Natural killer cell (primary cell): ENCODE results near the gene BMP6. TPM values are rescaled to one million over a fixed set of nuclear protein-coding genes. Genes with fewer than 3 reads are reported as not detected.

Source experiments
- ATAC-seq, 3 donors: fragments of 150-1000 bp in 2 of 3; fragments of 200-7000 bp in 1 of 3; cut with Tn5 transposase; 1 replicate in 1 of 3; 2 replicates in 2 of 3; pipeline ENCODE4 v1.10.0; 2021; ENCODE audit warnings: mild to moderate bottlenecking in 2 of 3, moderate library complexity in 2 of 3
- DNase-seq, 2 donors: peaks; one replicate each; pipeline versions ENCODE4 v3.0.0 to v3.0.0-alpha.2; 2013 to 2021; ENCODE audit warnings: mixed read lengths in 1 of 2
- H3K27ac ChIP-seq: one replicate; pipeline ENCODE4 v1.5.1; 2013; ENCODE audit warnings: mild to moderate bottlenecking, low read length
- H3K27me3 ChIP-seq: one replicate; pipeline ENCODE4 v1.6.1; 2013; ENCODE audit warnings: low read length; ENCODE audit not compliant: control insufficient read depth, insufficient read depth
- H3K36me3 ChIP-seq: one replicate; pipeline ENCODE4 v1.6.1; 2013; ENCODE audit warnings: low read length; ENCODE audit not compliant: control insufficient read depth, insufficient read depth
- H3K4me1 ChIP-seq: one replicate; pipeline ENCODE4 v1.6.1; 2013; ENCODE audit warnings: low read length; ENCODE audit not compliant: control insufficient read depth, insufficient read depth
- H3K4me3 ChIP-seq: one replicate; pipeline ENCODE4 v1.5.1; 2013; ENCODE audit warnings: low read length
- H3K9me3 ChIP-seq: one replicate; pipeline ENCODE4 v1.6.1; 2013; ENCODE audit warnings: low read length; ENCODE audit not compliant: control insufficient read depth, insufficient read depth
- H3K27ac Mint-ChIP-seq, 2 donors: one replicate each; pipeline ENCODE4 v1.8.0; 2022; ENCODE audit warnings: mild to moderate bottlenecking in 2 of 2, mixed read lengths in 2 of 2, moderate library complexity in 1 of 2
- H3K27me3 Mint-ChIP-seq, 2 donors: one replicate each; pipeline ENCODE4 v1.8.0; 2022; ENCODE audit warnings: low read depth in 2 of 2, mixed read lengths in 2 of 2
- H3K36me3 Mint-ChIP-seq: one replicate; pipeline ENCODE4 v1.8.0; 2022; ENCODE audit warnings: mixed read lengths
- H3K4me1 Mint-ChIP-seq, 2 donors: one replicate each; pipeline ENCODE4 v1.8.0; 2022; ENCODE audit warnings: mixed read lengths in 2 of 2
- H3K4me3 Mint-ChIP-seq: one replicate; pipeline ENCODE4 v1.8.0; 2022; ENCODE audit warnings: mild to moderate bottlenecking, moderate library complexity, mixed read lengths
- H3K9me3 Mint-ChIP-seq, 2 donors: one replicate each; pipeline ENCODE4 v1.8.0; 2022; ENCODE audit warnings: mixed read lengths in 2 of 2
- WGBS: methylation state at CpG from one replicate; pipeline ENCODE4 v1.1.7; 2013; ENCODE audit warnings: missing lambda C conversion rate; ENCODE audit not compliant: insufficient coverage; 5-methylcytosine and 5-hydroxymethylcytosine counted together
- intact Hi-C: fragments of 100-400 bp; cut with micrococcal nuclease; formaldehyde crosslinking; loops from one replicate; pipeline ENCODE4 v1.14.2; 2022
- total RNA-seq, 4 donors: library from RNA; stranded (reverse); fragments of 120-200 nt in 1 of 4; gene quantifications; one replicate each; pipeline versions ENCODE4 v1.2.3 to v1.2.4, GENCODE V29; 2013 to 2022
- TF ChIP-seq, protein P1 (sequence below): fragments of 200-600 bp; IDR thresholded peaks from one replicate; pipeline ENCODE4 v1.8.0; 2022; ENCODE audit warnings: antibody characterized with exemption

The BMP6 gene
- total RNA-seq, 3 donors from 2014 or later (not counting 1 experiment from before 2014, with no cell fraction given), result 0.25 to 2.6 (median 0.73) TPM

DNA sequence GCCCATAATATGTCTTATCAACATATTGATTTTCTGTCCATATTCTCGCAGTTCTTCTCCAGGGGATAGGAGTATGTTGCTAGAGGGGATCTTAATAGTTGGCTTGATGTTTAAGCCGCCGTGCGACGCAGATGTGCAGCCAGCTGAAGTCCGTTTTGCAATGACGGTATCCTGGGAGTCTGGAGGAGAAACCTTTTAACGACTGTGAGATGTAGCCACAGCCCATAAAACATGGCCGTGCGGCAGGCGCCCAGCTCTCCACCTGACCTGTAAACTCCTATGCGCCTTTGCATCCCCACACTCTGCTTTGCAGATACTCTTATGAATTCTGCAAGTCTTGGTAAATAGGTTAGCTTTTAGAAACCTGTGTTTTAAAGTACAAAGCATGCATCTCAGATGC, 36.9 kb downstream of the BMP6 start:
- Mint-ChIP-seq H3K27me3 (peaks cover 0 to 4% of the 10 kb centered on the region in 2 donors), H3K27ac (no peak overlapping the region), H3K36me3 (no peaks in the 10 kb centered on the region), H3K4me1 (no peaks in the 10 kb centered on the region), H3K4me3 (no peak overlapping the region), H3K9me3 (no peaks in the 10 kb centered on the region)
- 95% methylated on average over 11 of the region's 12 CpGs for WGBS
- H3K27me3 ChIP-seq, result no peaks in the 10 kb centered on the region
- H3K4me3 ChIP-seq, result no peak overlapping the region
- ATAC-seq (no peak), DNase-seq (no peak)
- H3K9me3 ChIP-seq, result no peaks in the 10 kb centered on the region
- no peaks in the 10 kb centered on the region for H3K4me1 ChIP-seq
- no peaks in the 10 kb centered on the region for H3K36me3 ChIP-seq
- TF ChIP-seq, protein P1, sequence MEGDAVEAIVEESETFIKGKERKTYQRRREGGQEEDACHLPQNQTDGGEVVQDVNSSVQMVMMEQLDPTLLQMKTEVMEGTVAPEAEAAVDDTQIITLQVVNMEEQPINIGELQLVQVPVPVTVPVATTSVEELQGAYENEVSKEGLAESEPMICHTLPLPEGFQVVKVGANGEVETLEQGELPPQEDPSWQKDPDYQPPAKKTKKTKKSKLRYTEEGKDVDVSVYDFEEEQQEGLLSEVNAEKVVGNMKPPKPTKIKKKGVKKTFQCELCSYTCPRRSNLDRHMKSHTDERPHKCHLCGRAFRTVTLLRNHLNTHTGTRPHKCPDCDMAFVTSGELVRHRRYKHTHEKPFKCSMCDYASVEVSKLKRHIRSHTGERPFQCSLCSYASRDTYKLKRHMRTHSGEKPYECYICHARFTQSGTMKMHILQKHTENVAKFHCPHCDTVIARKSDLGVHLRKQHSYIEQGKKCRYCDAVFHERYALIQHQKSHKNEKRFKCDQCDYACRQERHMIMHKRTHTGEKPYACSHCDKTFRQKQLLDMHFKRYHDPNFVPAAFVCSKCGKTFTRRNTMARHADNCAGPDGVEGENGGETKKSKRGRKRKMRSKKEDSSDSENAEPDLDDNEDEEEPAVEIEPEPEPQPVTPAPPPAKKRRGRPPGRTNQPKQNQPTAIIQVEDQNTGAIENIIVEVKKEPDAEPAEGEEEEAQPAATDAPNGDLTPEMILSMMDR, result no peak
- intact Hi-C loops, result no loop called here
- no peak overlapping the region for H3K27ac ChIP-seq

DNA sequence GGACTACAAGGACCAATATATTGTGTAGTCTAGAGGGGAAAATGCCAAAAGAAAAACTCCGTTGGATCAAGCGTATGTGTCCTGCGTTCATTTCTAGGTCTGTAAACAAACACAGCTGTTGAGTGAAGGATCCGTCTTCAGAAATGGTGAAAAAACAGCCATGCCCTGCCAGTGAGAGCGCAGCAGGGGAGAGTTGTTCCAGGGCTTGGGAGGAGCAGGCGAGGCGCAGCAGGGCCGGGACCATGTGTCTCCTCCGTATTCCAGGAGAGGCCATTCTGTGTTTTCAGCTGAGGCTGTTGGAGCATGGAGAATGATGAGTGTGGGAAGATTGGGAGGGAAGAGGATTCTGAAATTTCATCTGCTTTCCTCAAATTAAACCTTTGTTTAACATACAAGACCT, 38.0 kb downstream of the BMP6 start:
- TF ChIP-seq, protein P1, result no peak
- intact Hi-C loops, result no loop called here

DNA sequence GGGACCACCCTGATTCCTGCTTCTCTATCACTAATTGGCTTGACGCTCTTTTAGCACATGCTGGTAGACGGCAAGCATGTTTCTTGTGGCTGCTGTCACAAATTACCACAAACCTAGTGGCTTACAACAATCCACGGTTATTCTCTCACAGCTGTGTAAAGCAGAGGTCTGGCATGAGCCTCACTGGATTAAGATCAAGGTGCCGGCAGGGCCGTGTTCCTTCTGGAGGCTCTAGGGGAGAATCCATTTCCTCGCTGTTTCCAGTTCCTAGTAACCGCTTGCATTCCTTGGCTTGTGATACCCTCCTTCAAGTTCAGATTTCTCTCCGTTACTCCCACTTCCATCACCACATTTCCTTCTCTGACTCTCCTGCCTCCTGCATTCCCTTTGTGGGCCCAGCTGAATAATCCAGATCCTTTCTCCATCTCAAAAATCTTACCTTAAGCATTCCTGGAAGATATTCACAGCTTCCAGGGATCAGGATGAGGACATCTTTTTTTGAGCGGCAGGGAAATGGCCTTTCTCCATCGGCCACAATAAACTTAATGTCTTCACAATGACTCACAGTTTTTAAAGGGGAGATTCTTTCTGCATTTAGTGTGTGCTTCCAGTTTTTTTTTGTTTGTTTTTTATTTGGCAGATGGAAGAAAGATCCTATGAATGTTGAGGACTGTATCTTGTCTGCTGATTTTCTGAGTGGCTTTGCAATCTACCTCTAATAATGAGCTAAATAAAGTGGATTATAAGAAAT, 39.9 kb downstream of the BMP6 start:
- 93% methylated on average over 9 of the region's 10 CpGs for WGBS
- intact Hi-C loops, result no loop called here
- H3K27me3 ChIP-seq, result no peaks in the 10 kb centered on the region
- H3K27ac ChIP-seq, result no peak overlapping the region
- no peak overlapping the region for H3K4me3 Mint-ChIP-seq
- no peaks in the 10 kb centered on the region for H3K36me3 ChIP-seq
- H3K4me1 Mint-ChIP-seq, result no peaks in the 10 kb centered on the region
- ATAC-seq (no peak), DNase-seq (no peak)
- peaks cover 4 to 7% of the 10 kb centered on the region in 2 donors for H3K27me3 Mint-ChIP-seq
- TF ChIP-seq, protein P1, result no peak
- no peaks in the 10 kb centered on the region for H3K36me3 Mint-ChIP-seq
- H3K9me3 ChIP-seq, result no peaks in the 10 kb centered on the region
- no peak overlapping the region for H3K4me3 ChIP-seq
- no peaks in the 10 kb centered on the region for H3K9me3 Mint-ChIP-seq
- H3K4me1 ChIP-seq, result no peaks in the 10 kb centered on the region
- H3K27ac Mint-ChIP-seq, result no peak overlapping the region

More for the DNA sequence above, 38.0 kb downstream of the BMP6 start:
- Histone ChIP-seq H3K36me3 (no peaks in the 10 kb centered on the region), H3K27ac (no peak overlapping the region), H3K4me1 (no peaks in the 10 kb centered on the region), H3K27me3 (no peaks in the 10 kb centered on the region), H3K4me3 (no peak overlapping the region), H3K9me3 (no peaks in the 10 kb centered on the region)
- H3K4me1 Mint-ChIP-seq, result no peaks in the 10 kb centered on the region
- 85% methylated on average over 9 of the region's 9 CpGs for WGBS
- H3K9me3 Mint-ChIP-seq, result no peaks in the 10 kb centered on the region
- no peak for DNase-seq
- H3K4me3 Mint-ChIP-seq, result no peak overlapping the region
- peaks cover 4 to 6% of the 10 kb centered on the region in 2 donors for H3K27me3 Mint-ChIP-seq
- H3K27ac Mint-ChIP-seq, result no peak overlapping the region
- no peaks in the 10 kb centered on the region for H3K36me3 Mint-ChIP-seq
- no peak for ATAC-seq

DNA sequence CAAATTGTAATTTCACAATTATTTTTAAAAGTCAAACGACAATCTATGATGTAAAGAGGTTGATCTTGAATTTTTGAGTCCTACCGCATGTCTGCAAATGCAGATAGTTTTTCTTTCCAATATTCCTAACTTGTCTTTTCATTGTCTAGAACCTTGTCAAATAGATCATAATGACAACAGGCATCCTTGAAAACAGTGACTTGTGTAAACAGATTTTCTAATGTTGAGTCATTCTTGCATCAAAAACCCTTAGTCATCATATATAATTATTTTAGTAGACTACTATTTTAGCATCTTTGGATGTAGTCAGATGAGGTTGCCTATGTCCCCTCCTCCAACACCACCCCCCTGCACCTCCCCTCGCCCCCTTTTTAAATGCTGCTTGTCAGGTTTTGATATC, 43.8 kb downstream of the BMP6 start:
- Mint-ChIP-seq H3K27me3 (peaks cover 2 to 7% of the 10 kb centered on the region in 2 donors), H3K36me3 (no peaks in the 10 kb centered on the region), H3K4me3 (no peak overlapping the region), H3K27ac (no peak overlapping the region), H3K4me1 (no peaks in the 10 kb centered on the region), H3K9me3 (no peaks in the 10 kb centered on the region)
- WGBS, result 44% methylated on average over 1 of the region's 3 CpGs
- Histone ChIP-seq H3K4me1 (no peaks in the 10 kb centered on the region), H3K36me3 (no peaks in the 10 kb centered on the region), H3K4me3 (no peak overlapping the region), H3K9me3 (no peaks in the 10 kb centered on the region), H3K27ac (no peak overlapping the region), H3K27me3 (no peaks in the 10 kb centered on the region)
- DNase-seq (no peak), ATAC-seq (no peak)
- intact Hi-C loops, result no loop called here
- TF ChIP-seq, protein P1, result no peak
